ENCODE measurements around the gene GFAP.

- no peak for TF ChIP-seq CTCF (IDR thresholded peaks at IDR 0.05; ENCODE audit: insufficient read depth, low read depth, low read length)
- no peak for TF ChIP-seq EZH2 (IDR thresholded peaks at IDR 0.05; ENCODE audit: insufficient read depth, low read length)
These were observed 13.8 kb upstream of the GFAP start for GRCh38 chr17:44928950-44929720.

Measured in astrocyte (in vitro differentiated cells and primary cell).